K562 (cell line): Measurements from ENCODE around the gene CTNNA3. TPM values are rescaled to one million over a fixed set of nuclear protein-coding genes. Genes with fewer than 3 reads are reported as not detected.

Experiments
- ATAC-seq: fragments of 200-7000 bp; cut with Tn5 transposase; 3 replicates; pipeline ENCODE4 v1.9.1; 2020; ENCODE audit warnings: moderate library complexity
- BruUV-seq: library from RNA; stranded (reverse); fragments of 400-500 nt; replicated peaks from 2 replicates; lab custom pipeline; 2021; lab: Mats Ljungman, UMichigan
- CTCF ChIA-PET: fragments of 300-600 bp; formaldehyde crosslinking; extraction: SDS; loops from one replicate; lab custom pipeline; 2021; ENCODE audit warnings: low intra/inter-chr PET ratio; lab: Yijun Ruan, JAX
- POLR2A ChIA-PET: fragments of 300-600, 350-650 bp; sonication (Branson Sonifier 250); formaldehyde crosslinking; extraction: SDS; loops from one replicate; lab custom pipeline; 2021; ENCODE audit warnings: antibody characterized with exemption, inconsistent platforms; lab: Yijun Ruan, JAX
- DNase-seq, 4 experiments: peaks; one replicate each; pipeline versions ENCODE4 v3.0.0 to v3.0.0-alpha.2; 2011 to 2018; ENCODE audit warnings: low spot score in 3 of 4, mixed read lengths in 3 of 4; ENCODE audit errors: extremely low read depth in 1 of 4
- FAIRE-seq: peaks from 2 replicates; lab custom pipeline; 2011; peaks lifted over from hg19 to GRCh38; lab: Jason Lieb, UNC
- H2AFZ ChIP-seq: 2 replicates; pipeline ENCODE4 v1.6.0; 2011; ENCODE audit warnings: low read depth, low read length, control low read depth, inconsistent platforms
- H3K27ac ChIP-seq: fragments of 200-600 bp; 3 replicates; pipeline ENCODE4 v1.8.0; 2011; ENCODE audit warnings: low read depth, mild to moderate bottlenecking, control low read depth, inconsistent platforms, low read length, moderate library complexity, mixed read lengths; ENCODE audit errors: extremely low read depth
- H3K27me3 ChIP-seq, 2 experiments: fragments of 300-600 bp in 1 of 2; 2 replicates in 1 of 2; 3 replicates in 1 of 2; pipeline versions ENCODE4 v1.6.0 to v1.8.0; 2011; ENCODE audit warnings: inconsistent platforms in 2 of 2, low read length in 2 of 2, mild to moderate bottlenecking in 1 of 2, mixed read lengths in 1 of 2, moderate library complexity in 1 of 2; ENCODE audit not compliant: control insufficient read depth in 2 of 2, insufficient read depth in 2 of 2
- H3K36me3 ChIP-seq: fragments of 300-600 bp; 3 replicates; pipeline ENCODE4 v1.8.0; 2011; ENCODE audit warnings: mild to moderate bottlenecking, low read length, inconsistent platforms; ENCODE audit not compliant: control insufficient read depth, insufficient read depth
- H3K4me1 ChIP-seq, 2 experiments: fragments of 200-600 bp in 1 of 2; replicated peaks in 1 of 2; 2 replicates in 1 of 2; 3 replicates in 1 of 2; pipeline versions ENCODE4 v1.5.1 to v1.8.0; 2011; ENCODE audit warnings: inconsistent platforms in 2 of 2, low read length in 2 of 2, mild to moderate bottlenecking in 1 of 2, mixed read lengths in 1 of 2, moderate library complexity in 1 of 2; ENCODE audit not compliant: control insufficient read depth in 2 of 2, insufficient read depth in 2 of 2
- H3K4me2 ChIP-seq: 2 replicates; pipeline ENCODE4 v1.6.1; 2011; ENCODE audit warnings: low read length, control low read depth, inconsistent platforms, mixed read lengths; ENCODE audit not compliant: insufficient read depth
- H3K4me3 ChIP-seq: fragments of 200-600 bp; sonication (generic), shearing (Covaris generic); 2 replicates; pipeline ENCODE4 v1.5.1; 2016; ENCODE audit warnings: control low read depth, inconsistent platforms
- H3K79me2 ChIP-seq: fragments of 200-600 bp; 3 replicates; pipeline ENCODE4 v1.8.0; 2011; ENCODE audit warnings: low read length, inconsistent platforms; ENCODE audit not compliant: control insufficient read depth, insufficient read depth
- H3K9ac ChIP-seq, 2 experiments: 2 replicates each; pipeline versions ENCODE4 v1.6.0 to v1.6.1; 2011; ENCODE audit warnings: low read depth in 2 of 2, low read length in 2 of 2, control low read depth in 1 of 2, inconsistent platforms in 1 of 2, mild to moderate bottlenecking in 1 of 2, mixed read lengths in 1 of 2; ENCODE audit not compliant: insufficient read depth in 1 of 2
- H3K9me1 ChIP-seq: one replicate; pipeline ENCODE4 v1.6.0; 2011; ENCODE audit warnings: inconsistent platforms, mild to moderate bottlenecking, low read length, moderate library complexity; ENCODE audit not compliant: control insufficient read depth, insufficient read depth
- H3K9me3 ChIP-seq: replicated peaks from 2 replicates; pipeline ENCODE4 v1.5.1; 2011; ENCODE audit warnings: low read depth, low read length, inconsistent platforms; ENCODE audit not compliant: control insufficient read depth, insufficient read depth
- H4K20me1 ChIP-seq: replicated peaks from 2 replicates; pipeline ENCODE4 v1.6.1; 2011; ENCODE audit warnings: low read length, inconsistent platforms, mixed read lengths; ENCODE audit not compliant: control insufficient read depth, insufficient read depth
- CAMTA2 ChIP-seq: fragments of 250-450 bp; sonication (Bioruptor Pico); conservative IDR thresholded peaks from 2 replicates; pipeline ENCODE4 v1.5.1; 2022
- EGR1 ChIP-seq: fragments of 450-650 bp; conservative IDR thresholded peaks from 2 replicates; pipeline ENCODE4 v1.6.1; 2017; ENCODE audit warnings: mild to moderate bottlenecking
- ETV5 ChIP-seq: sonication (generic); formaldehyde crosslinking; IDR thresholded peaks from 2 replicates; pipeline ENCODE4 v1.4.0; 2020; ENCODE audit warnings: low read depth, mild to moderate bottlenecking, missing genetic modification reagents
- HNRNPLL ChIP-seq: fragments of 200-400 bp; formaldehyde crosslinking; IDR thresholded peaks from 2 replicates; pipeline ENCODE4 v1.6.1; 2017; ENCODE audit warnings: low read length, low read depth, mild to moderate bottlenecking; ENCODE audit not compliant: poor library complexity, severe bottlenecking
- PML ChIP-seq: IDR thresholded peaks from 2 replicates; pipeline ENCODE4 v1.6.1; 2012; ENCODE audit warnings: low read length, inconsistent platforms
- POLR3G ChIP-seq: IDR thresholded peaks from 2 replicates; pipeline ENCODE4 v1.6.1; 2011; ENCODE audit not compliant: insufficient read length, insufficient replicate concordance; ENCODE audit errors: extremely low read depth
- ZNF778 ChIP-seq: fragments of 450-650 bp; formaldehyde crosslinking; IDR thresholded peaks from 2 replicates; pipeline ENCODE4 v1.4.0; 2020; ENCODE audit warnings: mild to moderate bottlenecking, moderate library complexity
- WGBS: fragments of 100-300 bp; shearing (Covaris generic); methylation state at CpG from one replicate; pipeline ENCODE4 v1.1.6; 2016; ENCODE audit warnings: low coverage, mixed read lengths; ENCODE audit not compliant: insufficient coverage; ENCODE audit errors: missing lambda C conversion rate; 5-methylcytosine and 5-hydroxymethylcytosine counted together
- in situ Hi-C: fragments of 300-500 bp; cut with MboI; formaldehyde crosslinking; loops from 4 replicates; pipeline ENCODE4 v1.15.0; 2018; ENCODE audit warnings: inconsistent platforms, mixed read lengths
- intact Hi-C: fragments of 100-400 bp; cut with micrococcal nuclease; formaldehyde crosslinking; loops from 2 replicates; pipeline ENCODE4 v1.14.2; 2022
- polyA plus RNA-seq, 8 experiments: library from polyadenylated mRNA; depleted of rRNA in 4 of 8; stranded (reverse) in 5 of 8; unstranded in 3 of 8; fragments of >200 nt; fragmentation: Nextera tagmentation in 2 of 8; fragmentation: Illumina TruSeq in 1 of 8; extraction: Ambion mirVana in 2 of 8; extraction: Trizol in 1 of 8; gene quantifications; 2 replicates each; pipeline versions ENCODE4 v1.2.1 to v1.2.3, GENCODE V29; 2011 to 2014; ENCODE audit warnings: inconsistent platforms in 1 of 8, missing spikeins in 1 of 8
- total RNA-seq, 7 experiments: library from RNA; depleted of rRNA in 6 of 7; stranded (reverse); fragments of >200 nt in 6 of 7; fragmentation: Illumina TruSeq in 2 of 7; extraction: Trizol in 2 of 7; gene quantifications; 2 replicates each; pipeline versions ENCODE4 v1.2.1 to v1.2.3, GENCODE V29; 2011 to 2021; ENCODE audit warnings: low replicate concordance in 1 of 7
- TF ChIP-seq, protein P1 (sequence below), 2 experiments: fragments of 200-800 bp in 1 of 2; sonication (Bioruptor generic) in 1 of 2; sonication (generic) in 1 of 2; formaldehyde crosslinking in 1 of 2; IDR thresholded peaks in 1 of 2; conservative IDR thresholded peaks in 1 of 2; 2 replicates each; pipeline versions ENCODE4 v1.5.0 to v1.6.1; 2016 to 2020; ENCODE audit warnings: missing compliant biosample characterization in 1 of 2, missing genetic modification characterization in 1 of 2, missing genetic modification reagents in 1 of 2
- TF ChIP-seq, protein P2 (sequence below), 3 experiments: IDR thresholded peaks in 2 of 3; conservative IDR thresholded peaks in 1 of 3; 2 replicates each; pipeline ENCODE4 v1.5.1; 2011 to 2012; ENCODE audit warnings: low read length in 3 of 3, mild to moderate bottlenecking in 3 of 3, control low read depth in 2 of 3, improper control_type of control experiment in 1 of 3, inconsistent platforms in 1 of 3, low read depth in 1 of 3, mixed read lengths in 1 of 3, moderate library complexity in 1 of 3; ENCODE audit not compliant: insufficient read depth in 2 of 3
- TF ChIP-seq, protein P3 (sequence below): fragments of 200-400 bp; formaldehyde crosslinking; IDR thresholded peaks from 2 replicates; pipeline ENCODE4 v1.6.1; 2017; ENCODE audit warnings: mild to moderate bottlenecking, low read depth, low read length, moderate library complexity
- TF ChIP-seq, protein P4 (sequence below): fragments of 450-650 bp; formaldehyde crosslinking; IDR thresholded peaks from 2 replicates; pipeline ENCODE4 v1.4.0; 2020; ENCODE audit warnings: mild to moderate bottlenecking, moderate library complexity
- TF ChIP-seq, protein P5 (sequence below): fragments of 450-650 bp; conservative IDR thresholded peaks from 2 replicates; pipeline ENCODE4 v1.6.1; 2016; ENCODE audit warnings: missing genetic modification characterization, low read depth, mild to moderate bottlenecking, missing compliant biosample characterization, moderate library complexity

CTNNA3 gene
- total and polyA plus RNA-seq, 9 of the 15 experiments (the other 6 are each of a cell fraction or from before 2014, with no cell fraction given), result 0.04 TPM; not detected in 8

DNA sequence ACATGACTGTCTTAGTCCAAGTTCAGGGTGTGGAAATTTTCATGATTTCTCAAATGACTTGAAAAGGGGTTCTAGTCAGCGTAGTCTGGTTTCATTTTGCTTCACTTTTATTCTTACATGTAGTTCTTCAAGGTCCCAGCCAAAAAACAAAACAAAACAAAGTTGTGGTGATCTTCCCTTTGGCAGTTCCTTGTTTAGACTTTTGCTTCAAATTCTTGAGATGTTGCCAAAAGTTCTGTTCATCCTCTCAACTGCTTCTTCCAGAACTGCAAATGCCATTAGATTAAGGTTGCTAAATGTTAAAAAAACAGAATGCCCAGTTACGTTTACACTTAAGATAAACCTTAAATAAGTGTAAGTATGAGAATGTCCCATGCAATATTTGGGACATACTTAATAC lies 1140.9 kb downstream of the CTNNA3 start (continued):
- TF ChIP-seq, protein P1, sequence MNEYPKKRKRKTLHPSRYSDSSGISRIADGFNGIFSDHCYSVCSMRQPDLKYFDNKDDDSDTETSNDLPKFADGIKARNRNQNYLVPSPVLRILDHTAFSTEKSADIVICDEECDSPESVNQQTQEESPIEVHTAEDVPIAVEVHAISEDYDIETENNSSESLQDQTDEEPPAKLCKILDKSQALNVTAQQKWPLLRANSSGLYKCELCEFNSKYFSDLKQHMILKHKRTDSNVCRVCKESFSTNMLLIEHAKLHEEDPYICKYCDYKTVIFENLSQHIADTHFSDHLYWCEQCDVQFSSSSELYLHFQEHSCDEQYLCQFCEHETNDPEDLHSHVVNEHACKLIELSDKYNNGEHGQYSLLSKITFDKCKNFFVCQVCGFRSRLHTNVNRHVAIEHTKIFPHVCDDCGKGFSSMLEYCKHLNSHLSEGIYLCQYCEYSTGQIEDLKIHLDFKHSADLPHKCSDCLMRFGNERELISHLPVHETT (CRISPR knock-in tag; conservative IDR thresholded peaks at IDR 0.05 in 1 of 2, IDR thresholded peaks at IDR 0.05 in 1 of 2), result no peak
- TF ChIP-seq POLR3G, result no peak
- TF ChIP-seq, all 486 proteins: peak for 0

DNA sequence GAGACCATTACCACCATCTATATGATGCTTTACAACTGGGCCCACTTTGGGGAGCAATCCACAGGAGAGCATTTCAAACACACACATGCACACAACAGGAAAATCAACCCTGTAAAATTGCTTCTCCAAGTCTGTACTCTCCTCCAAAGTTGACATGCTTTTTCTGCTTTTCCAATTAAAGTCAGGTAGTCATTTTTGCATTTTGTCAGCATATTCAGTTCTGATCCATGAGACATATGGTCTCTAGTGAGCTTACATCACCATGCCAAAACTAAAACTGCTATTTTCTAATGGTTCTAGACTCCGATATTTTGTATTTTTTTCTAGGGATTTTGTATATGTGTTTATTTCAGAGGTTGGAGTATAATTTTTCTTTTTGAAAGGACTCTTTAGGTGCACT lies 1143.7 kb downstream of the CTNNA3 start:
- Histone ChIP-seq H3K4me2 (no peak overlapping the region), H3K79me2 (no peaks in the 10 kb centered on the region), H3K9me1 (no peaks in the 10 kb centered on the region), H3K9ac (no peak overlapping the region), H4K20me1 (no peaks in the 10 kb centered on the region), H3K9me3 (no peaks in the 10 kb centered on the region), H3K4me1 (no peaks in the 10 kb centered on the region), H3K36me3 (no peaks in the 10 kb centered on the region), H3K27ac (no peak overlapping the region), H3K4me3 (no peak overlapping the region), H3K27me3 (no peaks in the 10 kb centered on the region), H2AFZ (no peak overlapping the region)
- whole genome bisulfite sequencing, result 0% methylated on average over 1 of the region's 1 CpG
- intact Hi-C loops (no loop called here), in situ Hi-C loops (no loop called here)
- DNase-seq (no peak), ATAC-seq (no peak), FAIRE-seq (no peak)
- BruUV-seq, result no TSS peak
- CTCF ChIA-PET, result no interaction called here
- POLR2A ChIA-PET, result no interaction called here
- TF ChIP-seq CAMTA2 (CRISPR knock-in tag) (no peak), ZNF778 (CRISPR knock-in tag) (no peak), EGR1 (no peak), PML (no peak), ETV5 (no peak), HNRNPLL (no peak)
- TF ChIP-seq, protein P2, sequence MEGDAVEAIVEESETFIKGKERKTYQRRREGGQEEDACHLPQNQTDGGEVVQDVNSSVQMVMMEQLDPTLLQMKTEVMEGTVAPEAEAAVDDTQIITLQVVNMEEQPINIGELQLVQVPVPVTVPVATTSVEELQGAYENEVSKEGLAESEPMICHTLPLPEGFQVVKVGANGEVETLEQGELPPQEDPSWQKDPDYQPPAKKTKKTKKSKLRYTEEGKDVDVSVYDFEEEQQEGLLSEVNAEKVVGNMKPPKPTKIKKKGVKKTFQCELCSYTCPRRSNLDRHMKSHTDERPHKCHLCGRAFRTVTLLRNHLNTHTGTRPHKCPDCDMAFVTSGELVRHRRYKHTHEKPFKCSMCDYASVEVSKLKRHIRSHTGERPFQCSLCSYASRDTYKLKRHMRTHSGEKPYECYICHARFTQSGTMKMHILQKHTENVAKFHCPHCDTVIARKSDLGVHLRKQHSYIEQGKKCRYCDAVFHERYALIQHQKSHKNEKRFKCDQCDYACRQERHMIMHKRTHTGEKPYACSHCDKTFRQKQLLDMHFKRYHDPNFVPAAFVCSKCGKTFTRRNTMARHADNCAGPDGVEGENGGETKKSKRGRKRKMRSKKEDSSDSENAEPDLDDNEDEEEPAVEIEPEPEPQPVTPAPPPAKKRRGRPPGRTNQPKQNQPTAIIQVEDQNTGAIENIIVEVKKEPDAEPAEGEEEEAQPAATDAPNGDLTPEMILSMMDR (IDR thresholded peaks at IDR 0.05 in 2 of 3, conservative IDR thresholded peaks at IDR 0.05 in 1 of 3; ENCODE audit: insufficient read depth in 2 of 3, low read depth in 1 of 3, low read length in 3 of 3), result no peak
- TF ChIP-seq, protein P3, sequence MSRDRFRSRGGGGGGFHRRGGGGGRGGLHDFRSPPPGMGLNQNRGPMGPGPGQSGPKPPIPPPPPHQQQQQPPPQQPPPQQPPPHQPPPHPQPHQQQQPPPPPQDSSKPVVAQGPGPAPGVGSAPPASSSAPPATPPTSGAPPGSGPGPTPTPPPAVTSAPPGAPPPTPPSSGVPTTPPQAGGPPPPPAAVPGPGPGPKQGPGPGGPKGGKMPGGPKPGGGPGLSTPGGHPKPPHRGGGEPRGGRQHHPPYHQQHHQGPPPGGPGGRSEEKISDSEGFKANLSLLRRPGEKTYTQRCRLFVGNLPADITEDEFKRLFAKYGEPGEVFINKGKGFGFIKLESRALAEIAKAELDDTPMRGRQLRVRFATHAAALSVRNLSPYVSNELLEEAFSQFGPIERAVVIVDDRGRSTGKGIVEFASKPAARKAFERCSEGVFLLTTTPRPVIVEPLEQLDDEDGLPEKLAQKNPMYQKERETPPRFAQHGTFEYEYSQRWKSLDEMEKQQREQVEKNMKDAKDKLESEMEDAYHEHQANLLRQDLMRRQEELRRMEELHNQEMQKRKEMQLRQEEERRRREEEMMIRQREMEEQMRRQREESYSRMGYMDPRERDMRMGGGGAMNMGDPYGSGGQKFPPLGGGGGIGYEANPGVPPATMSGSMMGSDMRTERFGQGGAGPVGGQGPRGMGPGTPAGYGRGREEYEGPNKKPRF, result no peak
- TF ChIP-seq, protein P4, sequence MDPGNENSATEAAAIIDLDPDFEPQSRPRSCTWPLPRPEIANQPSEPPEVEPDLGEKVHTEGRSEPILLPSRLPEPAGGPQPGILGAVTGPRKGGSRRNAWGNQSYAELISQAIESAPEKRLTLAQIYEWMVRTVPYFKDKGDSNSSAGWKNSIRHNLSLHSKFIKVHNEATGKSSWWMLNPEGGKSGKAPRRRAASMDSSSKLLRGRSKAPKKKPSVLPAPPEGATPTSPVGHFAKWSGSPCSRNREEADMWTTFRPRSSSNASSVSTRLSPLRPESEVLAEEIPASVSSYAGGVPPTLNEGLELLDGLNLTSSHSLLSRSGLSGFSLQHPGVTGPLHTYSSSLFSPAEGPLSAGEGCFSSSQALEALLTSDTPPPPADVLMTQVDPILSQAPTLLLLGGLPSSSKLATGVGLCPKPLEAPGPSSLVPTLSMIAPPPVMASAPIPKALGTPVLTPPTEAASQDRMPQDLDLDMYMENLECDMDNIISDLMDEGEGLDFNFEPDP (CRISPR knock-in tag), result no peak
- TF ChIP-seq, protein P5, sequence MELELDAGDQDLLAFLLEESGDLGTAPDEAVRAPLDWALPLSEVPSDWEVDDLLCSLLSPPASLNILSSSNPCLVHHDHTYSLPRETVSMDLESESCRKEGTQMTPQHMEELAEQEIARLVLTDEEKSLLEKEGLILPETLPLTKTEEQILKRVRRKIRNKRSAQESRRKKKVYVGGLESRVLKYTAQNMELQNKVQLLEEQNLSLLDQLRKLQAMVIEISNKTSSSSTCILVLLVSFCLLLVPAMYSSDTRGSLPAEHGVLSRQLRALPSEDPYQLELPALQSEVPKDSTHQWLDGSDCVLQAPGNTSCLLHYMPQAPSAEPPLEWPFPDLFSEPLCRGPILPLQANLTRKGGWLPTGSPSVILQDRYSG (tag), result no peak
